HepG2 (cell line): ENCODE results near the gene LENEP. TPM values are rescaled to one million over a fixed set of nuclear protein-coding genes. Genes with fewer than 3 reads are reported as not detected.

Experiments used
- ATAD3A ChIP-seq: sonication (generic); formaldehyde crosslinking; IDR thresholded peaks from 2 replicates; pipeline ENCODE4 v1.4.0; 2020; ENCODE audit warnings: missing genetic modification reagents
- ATF1 ChIP-seq: IDR thresholded peaks from 2 replicates; pipeline ENCODE4 v1.6.1; 2016; ENCODE audit warnings: mild to moderate bottlenecking, control low read depth
- ATF4 ChIP-seq, 2 experiments: fragments of 450-650 bp in 1 of 2; sonication (generic) in 1 of 2; formaldehyde crosslinking; IDR thresholded peaks; 2 replicates each; pipeline versions ENCODE4 v1.5.0 to v1.8.0; 2020 to 2022; ENCODE audit warnings: mild to moderate bottlenecking in 1 of 2, missing genetic modification reagents in 1 of 2
- BORCS8-MEF2B ChIP-seq: sonication (generic); formaldehyde crosslinking; IDR thresholded peaks from 2 replicates; pipeline ENCODE4 v1.8.0; 2022; ENCODE audit warnings: mild to moderate bottlenecking, missing genetic modification reagents
- BRD4 ChIP-seq: sonication (generic); formaldehyde crosslinking; IDR thresholded peaks from 2 replicates; pipeline ENCODE4 v1.4.0; 2020; ENCODE audit warnings: missing genetic modification reagents
- E2F2 ChIP-seq: sonication (generic); formaldehyde crosslinking; IDR thresholded peaks from 2 replicates; pipeline ENCODE4 v1.4.0; 2020; ENCODE audit warnings: missing genetic modification reagents, borderline replicate concordance
- ERF ChIP-seq: IDR thresholded peaks from 2 replicates; pipeline ENCODE4 v1.6.1; 2018; ENCODE audit warnings: missing biosample characterization, missing genetic modification reagents
- GPN1 ChIP-seq: sonication (generic); formaldehyde crosslinking; IDR thresholded peaks from 2 replicates; pipeline ENCODE4 v1.5.1; 2020; ENCODE audit warnings: missing genetic modification reagents, borderline replicate concordance
- HNRNPL ChIP-seq: fragments of 200-400 bp; formaldehyde crosslinking; IDR thresholded peaks from 2 replicates; pipeline ENCODE4 v1.6.1; 2017; ENCODE audit warnings: mild to moderate bottlenecking, low read depth, low read length
- IKZF4 ChIP-seq: sonication (generic); formaldehyde crosslinking; IDR thresholded peaks from 2 replicates; pipeline ENCODE4 v1.5.1; 2020; ENCODE audit warnings: borderline replicate concordance, mild to moderate bottlenecking, low read depth, missing genetic modification reagents; ENCODE audit errors: not compliant biosample characterization
- MAFF ChIP-seq: IDR thresholded peaks from 2 replicates; pipeline ENCODE4 v1.6.1; 2011; ENCODE audit warnings: low read depth, low read length, improper control_type of control experiment
- MIER3 ChIP-seq: IDR thresholded peaks from 2 replicates; pipeline ENCODE4 v1.6.1; 2016; ENCODE audit warnings: missing compliant biosample characterization, borderline replicate concordance
- NCOA1 ChIP-seq: sonication (generic); formaldehyde crosslinking; IDR thresholded peaks from 2 replicates; pipeline ENCODE4 v1.9.0; 2021; ENCODE audit warnings: missing genetic modification reagents
- RARG ChIP-seq: sonication (generic); formaldehyde crosslinking; IDR thresholded peaks from 2 replicates; pipeline ENCODE4 v1.4.0; 2020; ENCODE audit warnings: low read depth, mild to moderate bottlenecking, missing genetic modification reagents
- RCOR2 ChIP-seq: IDR thresholded peaks from 2 replicates; pipeline ENCODE4 v1.6.1; 2016; ENCODE audit warnings: missing biosample characterization, missing genetic modification reagents
- RXRA ChIP-seq: sonication (generic); formaldehyde crosslinking; IDR thresholded peaks from 2 replicates; pipeline ENCODE4 v1.5.1; 2020; ENCODE audit warnings: missing genetic modification reagents
- SAFB2 ChIP-seq: sonication (generic); formaldehyde crosslinking; IDR thresholded peaks from 2 replicates; pipeline ENCODE4 v1.5.1; 2020; ENCODE audit warnings: missing genetic modification reagents, low read depth, mild to moderate bottlenecking, borderline replicate concordance
- SKIL ChIP-seq: sonication (generic); formaldehyde crosslinking; IDR thresholded peaks from 2 replicates; pipeline ENCODE4 v1.8.0; 2022; ENCODE audit warnings: missing genetic modification reagents, mild to moderate bottlenecking, moderate library complexity, borderline replicate concordance
- SRSF4 ChIP-seq: fragments of 200-400 bp; formaldehyde crosslinking; IDR thresholded peaks from one replicate; pipeline ENCODE4 v1.6.1; 2018; ENCODE audit warnings: mild to moderate bottlenecking, low read depth, low read length, moderate library complexity; ENCODE audit not compliant: poor library complexity, severe bottlenecking
- ZFY ChIP-seq: sonication (generic); formaldehyde crosslinking; IDR thresholded peaks from 2 replicates; pipeline ENCODE4 v1.4.0; 2020; ENCODE audit warnings: missing genetic modification reagents
- ZKSCAN5 ChIP-seq: sonication (generic); formaldehyde crosslinking; IDR thresholded peaks from 2 replicates; pipeline ENCODE4 v1.5.1; 2020; ENCODE audit warnings: mild to moderate bottlenecking, missing genetic modification reagents
- ZNF10 ChIP-seq: sonication (generic); formaldehyde crosslinking; IDR thresholded peaks from 2 replicates; pipeline ENCODE4 v1.4.0; 2020; ENCODE audit warnings: mild to moderate bottlenecking, low read depth, missing genetic modification reagents, borderline replicate concordance
- ZNF354B ChIP-seq: sonication (generic); formaldehyde crosslinking; IDR thresholded peaks from 2 replicates; pipeline ENCODE4 v1.8.0; 2022; ENCODE audit warnings: mild to moderate bottlenecking, missing genetic modification reagents
- ZNF704 ChIP-seq: sonication (generic); formaldehyde crosslinking; IDR thresholded peaks from 2 replicates; pipeline ENCODE4 v1.8.1; 2023; ENCODE audit warnings: mild to moderate bottlenecking, inconsistent platforms, moderate library complexity, missing genetic modification reagents, borderline replicate concordance
- ZNF878 ChIP-seq: sonication (generic); formaldehyde crosslinking; IDR thresholded peaks from 2 replicates; pipeline ENCODE4 v1.8.1; 2023; ENCODE audit warnings: mild to moderate bottlenecking, missing genetic modification reagents, moderate library complexity
- polyA plus RNA-seq, 8 experiments: library from polyadenylated mRNA; depleted of rRNA in 3 of 8; stranded (reverse) in 7 of 8; unstranded in 1 of 8; fragments of >200 nt; fragmentation: Illumina TruSeq in 4 of 8; extraction: Trizol in 4 of 8; gene quantifications; 2 replicates each; pipeline versions ENCODE4 v1.2.1 to v1.2.3, GENCODE V29; 2011 to 2016; ENCODE audit warnings: low read depth in 4 of 8, missing spikeins in 1 of 8, mixed read lengths in 1 of 8; ENCODE audit not compliant: insufficient read depth in 1 of 8
- total RNA-seq, 5 experiments: library from RNA; depleted of rRNA; stranded (reverse); fragments of >200 nt; fragmentation: Illumina TruSeq; extraction: Trizol; gene quantifications; 2 replicates each; pipeline ENCODE4 v1.2.3, GENCODE V29; 2016; ENCODE audit warnings: low read depth in 1 of 5

The LENEP gene
- total and polyA plus RNA-seq, 2 of the 13 experiments (the other 11 are each of a cell fraction or from before 2014, with no cell fraction given): 0.29 TPM; not detected in 1

GRCh38 chr1:154974102-154974807 lies 19.1 kb upstream of the LENEP start, which contains the start of gene CKS1B (continued):
- TF ChIP-seq ZNF10 (CRISPR knock-in tag): no peak
- TF ChIP-seq RARG: no peak
- TF ChIP-seq MIER3: no peak
- TF ChIP-seq ZKSCAN5: no peak
- TF ChIP-seq GPN1 (CRISPR knock-in tag): no peak
- no peak for TF ChIP-seq MAFF
- no peak for TF ChIP-seq SKIL (CRISPR knock-in tag)
- no peak for TF ChIP-seq IKZF4 (CRISPR knock-in tag)
- peak; percentile 61; the same call in 1 of the 2 replicates for TF ChIP-seq ZNF354B (CRISPR knock-in tag)
- TF ChIP-seq BRD4 (CRISPR knock-in tag): no peak
- peak; percentile 52; the same call in 1 of the 2 replicates for TF ChIP-seq ZNF704
- no peak for TF ChIP-seq HNRNPL
- TF ChIP-seq ATF1 (CRISPR knock-in tag): peak; percentile 87
- peak; percentile 35; the same call in 1 of the 2 replicates for TF ChIP-seq RXRA
- TF ChIP-seq ZNF878 (CRISPR knock-in tag): peak; percentile 87
- TF ChIP-seq NCOA1 (CRISPR knock-in tag): no peak
- TF ChIP-seq BORCS8-MEF2B: peak; percentile 91
- no peak for TF ChIP-seq ATAD3A (CRISPR knock-in tag)
- no peak; the same call in 1 of the 2 replicates for TF ChIP-seq SAFB2
- no peak for TF ChIP-seq E2F2 (CRISPR knock-in tag)
- peak; percentile 51 for TF ChIP-seq ZFY (CRISPR knock-in tag)
- 0 out of 4 replicates have a peak, but pooled peaks of 1 of the 2 experiments have one; percentile 39 for TF ChIP-seq ATF4 (CRISPR knock-in tag; IDR thresholded peaks at IDR 0.05)
- TF ChIP-seq SRSF4: no peak
- peak; percentile 53; the same call in 1 of the 2 replicates for TF ChIP-seq ERF (CRISPR knock-in tag)
- no peak for TF ChIP-seq RCOR2 (CRISPR knock-in tag)
